ENCODE data around the gene TMCO4. TPM values are rescaled to one million over a fixed set of nuclear protein-coding genes. Genes with fewer than 3 reads are reported as not detected.
"Not testable (repeated sequence)": the region's sequence is repeated elsewhere in the genome, so short reads cannot be mapped to it uniquely, and the experiment has no call there.

The TMCO4 gene
- polyA plus RNA-seq (ENCODE audit: insufficient read length in 12 of 12), result 1 to 10 TPM in 11 of 12 donors, not detected in 1; 1.3 to 7.5 (median 1.9) TPM
- long read RNA-seq, donor 1, result 0 reads
- long read RNA-seq, donor 2, result 0 reads
- long read RNA-seq, donor 3, result 0 reads
- long read RNA-seq, donor 4, result 0 reads
- long read RNA-seq, donor 5, result 0 reads
- long read RNA-seq, donor 6, result 0 reads
- long read RNA-seq, donor 7, result 0 reads
- long read RNA-seq, donor 8, result 0 reads
- long read RNA-seq, donor 9, result 0 reads
- long read RNA-seq, donor 10, result 0 reads
- long read RNA-seq, donor 11, result 0 reads

DNA sequence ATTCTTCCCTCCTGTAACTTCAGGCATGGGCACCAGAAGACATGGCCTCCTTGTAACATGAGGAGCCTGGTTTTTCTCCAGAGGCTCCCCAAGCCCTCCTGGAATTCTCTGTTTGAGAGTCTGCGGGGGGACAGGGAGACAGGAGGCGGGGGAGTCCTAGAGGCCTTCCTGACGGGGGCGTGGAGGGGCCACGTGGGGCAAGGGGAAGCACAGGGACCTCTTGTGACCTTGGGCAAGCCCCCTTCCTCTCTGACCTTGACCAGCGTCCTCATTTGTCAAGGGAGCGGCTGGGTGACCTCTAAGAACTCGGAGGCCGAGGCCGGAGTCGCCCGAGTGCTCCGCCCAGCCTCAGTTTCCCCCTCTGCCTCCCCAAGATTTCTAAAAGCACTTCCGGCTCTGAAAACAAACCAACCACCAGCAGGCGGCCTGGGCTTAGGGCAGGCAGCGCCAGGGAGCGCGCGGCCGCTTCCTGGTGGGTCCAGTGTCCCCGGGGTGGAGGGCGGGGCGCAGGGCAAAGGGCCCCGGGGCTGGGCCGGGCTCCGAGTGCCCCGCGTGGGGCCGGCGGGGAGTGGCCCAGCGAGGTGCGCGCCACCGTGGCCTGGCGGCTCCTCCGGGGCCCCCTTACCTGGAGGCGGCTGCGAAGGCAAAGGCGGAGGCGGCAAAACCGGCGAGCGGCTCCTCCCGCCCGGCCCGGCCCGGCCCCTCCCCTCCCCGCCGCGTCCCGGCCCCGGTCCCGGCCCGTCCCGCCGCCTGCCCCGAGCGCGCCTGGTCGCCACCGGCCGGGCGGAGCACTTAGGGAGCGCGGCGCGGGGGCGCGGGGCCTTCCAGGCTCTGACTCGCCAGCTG, at the start of gene TMCO4:
TMCO4 (minus strand) TSS at position 687 of the 846 bp plus-strand sequence. CDS start 19,158 bp downstream, outside the sequence.
- peak; percentile 23 for DNase-seq

DNA sequence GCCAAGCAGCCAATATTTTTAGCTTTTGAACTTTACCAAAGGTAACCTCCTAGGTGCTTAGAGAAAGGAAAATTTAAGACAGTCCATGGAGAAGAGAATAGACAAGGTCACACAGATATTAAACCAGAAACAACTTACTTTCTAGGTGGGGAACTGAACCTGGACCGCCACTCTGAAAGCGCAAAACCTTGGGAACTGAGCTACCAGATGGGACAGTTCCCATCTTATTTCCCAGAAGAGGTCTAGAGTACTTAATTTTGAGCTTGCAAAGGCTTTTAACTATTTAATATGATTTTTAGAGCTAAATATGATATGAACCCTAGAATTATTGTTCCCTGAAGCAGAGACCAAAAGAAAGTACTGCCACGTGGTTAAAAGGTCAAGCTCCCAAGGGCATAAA, 49.6 kb upstream of the TMCO4 start:
- not testable (repeated sequence) for DNase-seq

- DNase-seq, result not testable (repeated sequence)
Observed at GRCh38 chr1:19847334-19847733, 47.6 kb upstream of the TMCO4 start.

DNA sequence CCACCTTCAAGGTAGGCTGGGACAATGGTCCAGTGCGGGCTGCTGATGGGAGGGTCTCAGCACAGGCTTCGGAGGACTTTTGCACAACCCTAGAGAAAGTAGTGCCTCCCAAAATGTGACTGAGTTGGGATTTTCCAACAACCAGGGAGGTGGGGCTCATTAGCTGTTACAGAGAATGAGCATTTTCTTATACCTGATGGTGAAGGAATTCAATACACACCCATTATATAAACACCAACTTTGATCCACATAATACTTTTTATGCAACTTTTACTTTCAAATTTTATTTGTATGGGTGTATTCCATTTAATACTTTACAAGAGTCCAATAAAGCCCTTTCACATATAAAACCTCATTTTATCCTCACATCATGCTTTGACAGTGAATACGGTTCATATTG, 46.6 kb upstream of the TMCO4 start:
- DNase-seq, result no peak

DNA sequence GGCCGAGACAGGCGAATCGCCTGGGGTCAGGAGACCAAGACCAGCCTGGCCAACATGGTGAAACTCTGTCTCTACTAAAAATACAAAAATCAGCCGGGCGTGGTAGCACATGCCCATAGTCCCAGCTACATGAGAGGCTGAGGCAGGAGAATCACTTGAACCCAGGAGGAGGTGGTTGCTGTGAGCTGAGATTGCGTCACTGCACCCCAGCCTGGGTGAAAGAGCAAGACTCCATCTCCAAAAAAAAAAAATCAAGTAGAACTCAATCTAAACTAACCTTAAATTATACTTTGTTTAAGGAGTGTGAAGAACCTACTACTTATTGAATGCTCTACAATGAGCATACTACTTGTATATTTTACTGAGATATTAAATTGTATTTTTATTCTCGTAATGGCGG, 45.8 kb upstream of the TMCO4 start:
- DNase-seq, result no peak

GRCh38 chr1:19844731-19845495, 45.2 kb upstream of the TMCO4 start:
- DNase-seq, result peak; percentile 2

DNA sequence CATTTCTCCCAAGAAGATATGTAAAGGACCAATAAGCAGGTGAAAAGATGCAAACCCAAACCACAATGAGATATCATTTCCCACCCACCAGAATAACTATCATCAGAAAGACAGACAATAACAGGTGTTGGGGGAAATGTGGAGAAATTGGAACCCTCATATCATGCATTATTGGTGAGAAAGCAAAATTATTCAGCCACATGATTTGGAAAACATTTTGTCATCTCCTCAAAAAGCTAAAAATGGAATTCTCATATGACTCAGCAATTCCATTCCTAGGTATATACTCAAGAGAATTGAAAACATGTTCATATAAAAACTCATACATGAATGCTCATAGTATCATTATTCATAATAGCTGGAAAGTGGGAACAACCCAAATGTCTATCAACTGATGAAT, 40.5 kb upstream of the TMCO4 start:
- DNase-seq, result no peak

- no peak for DNase-seq
Observed at GRCh38 chr1:19837866-19838265, 38.1 kb upstream of the TMCO4 start.

DNA sequence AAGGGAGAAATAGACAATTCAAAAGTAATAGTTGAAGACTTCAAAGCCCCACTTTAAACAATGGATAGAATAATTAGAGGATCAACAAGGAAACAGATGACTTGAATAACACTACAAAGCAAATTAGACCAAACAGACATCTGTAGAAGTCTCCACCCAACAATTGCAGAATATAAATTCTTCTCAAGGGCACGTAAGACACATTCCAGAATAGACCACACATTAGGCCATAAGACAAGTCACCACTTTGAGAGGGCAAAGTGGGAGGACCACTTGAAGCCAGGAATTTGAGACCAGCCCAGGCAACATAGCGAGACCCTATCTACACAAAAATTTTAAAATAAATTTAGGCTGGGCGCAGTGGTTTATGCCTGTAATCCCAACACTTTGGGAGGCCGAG, 35.9 kb upstream of the TMCO4 start:
- DNase-seq, result no peak

- no peak for DNase-seq
Observed at GRCh38 chr1:19831441-19831840, 31.7 kb upstream of the TMCO4 start.

- DNase-seq, result no peak
Observed at GRCh38 chr1:19828546-19828945, 28.8 kb upstream of the TMCO4 start.

DNA sequence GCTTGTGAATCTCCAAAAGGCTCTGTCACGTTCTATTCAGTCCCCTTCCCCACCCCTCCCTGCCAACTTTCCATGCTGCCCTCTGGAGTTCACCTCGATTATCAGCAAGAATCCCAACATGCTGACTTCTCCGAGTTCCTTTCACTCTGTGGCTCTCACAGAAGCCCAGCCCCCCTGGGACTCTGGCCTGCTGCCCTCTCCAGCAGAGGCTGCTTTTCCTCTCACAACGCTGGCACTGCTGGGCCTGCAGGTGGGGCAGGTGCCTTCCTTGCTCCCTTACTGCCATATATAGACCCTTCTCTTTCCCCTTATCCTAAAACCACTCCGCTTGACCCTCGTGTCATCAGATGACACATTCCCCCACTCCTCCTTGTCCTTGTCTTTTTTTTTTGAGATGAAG, 25.6 kb upstream of the TMCO4 start:
- DNase-seq, result no peak

- DNase-seq, result no peak
Observed at GRCh38 chr1:19824541-19824940, 24.8 kb upstream of the TMCO4 start.

- no peak for DNase-seq
Observed at GRCh38 chr1:19824036-19824435, 24.3 kb upstream of the TMCO4 start.

DNA sequence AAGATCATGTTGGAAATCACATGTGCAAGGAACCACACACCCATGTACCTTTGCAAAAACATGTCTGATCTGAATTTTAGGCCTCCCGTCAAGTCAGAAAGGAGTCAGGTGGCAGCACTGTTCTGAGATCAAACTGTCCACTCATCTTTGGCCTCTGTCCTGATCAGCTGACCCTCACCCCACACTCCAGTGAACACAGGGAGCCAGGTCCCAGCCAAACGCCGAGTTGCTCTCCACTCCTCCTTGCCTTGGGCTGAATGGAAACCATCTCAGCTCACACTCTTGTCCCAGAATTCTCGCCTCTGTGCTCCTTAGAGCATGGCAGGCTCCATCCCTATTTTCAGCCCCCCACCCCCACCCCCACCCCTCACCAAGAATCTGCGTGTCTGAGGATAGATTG, 20.0 kb upstream of the TMCO4 start:
- DNase-seq, result no peak

DNA sequence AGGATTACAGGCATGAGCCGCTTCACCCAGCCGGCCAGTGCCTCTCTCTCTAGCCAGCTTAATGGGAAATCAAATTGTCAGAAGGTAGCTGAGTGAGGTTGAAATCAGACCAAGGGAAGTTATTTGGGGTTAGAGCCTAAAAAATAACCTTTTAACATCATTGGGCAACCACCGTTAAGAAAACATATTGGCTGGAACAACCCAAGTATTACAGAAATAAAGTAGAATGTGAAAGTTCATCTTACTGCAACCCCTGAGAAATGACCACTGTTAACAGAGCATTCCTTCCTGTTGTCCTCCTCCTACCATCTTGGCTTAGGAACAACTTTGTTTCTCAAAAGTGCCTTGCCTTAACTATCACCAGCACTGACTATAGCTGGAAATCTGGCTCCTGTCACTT, 18.6 kb upstream of the TMCO4 start:
- no peak for DNase-seq

- DNase-seq, result no peak
Observed at GRCh38 chr1:19817160-19817559, 17.4 kb upstream of the TMCO4 start.

- not testable (repeated sequence) for DNase-seq
Observed at GRCh38 chr1:19816737-19817086, 17.0 kb upstream of the TMCO4 start.

DNA sequence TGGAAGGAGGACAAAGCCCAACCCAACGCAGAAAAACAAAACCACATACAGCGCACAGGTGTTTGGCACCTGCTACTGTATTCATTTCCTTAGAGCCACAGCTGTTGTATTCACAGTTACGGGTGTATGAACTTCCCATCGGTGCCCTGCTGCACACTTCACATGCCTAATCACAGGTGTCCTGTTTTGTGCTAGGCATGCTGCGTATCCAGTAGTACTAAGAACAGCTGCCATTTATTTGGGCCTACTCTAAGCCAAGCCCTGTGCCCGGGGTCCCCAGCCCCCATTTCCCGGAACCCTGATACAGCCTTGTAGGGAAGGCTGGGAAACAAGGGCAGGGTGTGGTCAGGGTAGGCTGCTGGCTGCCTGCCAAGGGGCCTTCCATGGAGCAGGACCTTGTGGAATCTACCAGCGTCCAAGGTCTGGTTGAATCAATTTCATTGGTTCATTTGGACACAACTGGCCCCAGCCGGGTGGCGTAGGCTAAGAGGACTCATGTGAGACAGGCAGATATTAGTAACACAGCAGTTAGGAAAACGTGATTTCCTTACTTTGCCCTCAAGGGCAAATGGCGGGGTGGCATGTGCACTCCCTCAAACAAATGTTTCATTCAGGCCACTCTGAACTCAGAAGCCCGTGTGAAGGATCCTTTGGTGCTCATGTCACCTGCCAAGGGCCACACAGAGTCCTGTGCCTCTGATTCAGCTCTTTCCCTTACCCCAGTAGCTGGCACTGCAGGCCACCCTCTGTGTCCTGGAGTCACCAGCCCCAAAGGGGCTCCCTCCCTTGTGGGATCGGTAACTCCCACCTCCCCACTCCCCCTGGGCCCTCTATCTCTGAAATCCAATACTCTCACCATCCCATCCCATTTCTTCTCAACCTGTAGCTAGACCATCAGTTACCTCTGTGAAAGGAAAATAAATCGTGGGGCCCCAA, 16.4 kb upstream of the TMCO4 start:
- no peak for DNase-seq

DNA sequence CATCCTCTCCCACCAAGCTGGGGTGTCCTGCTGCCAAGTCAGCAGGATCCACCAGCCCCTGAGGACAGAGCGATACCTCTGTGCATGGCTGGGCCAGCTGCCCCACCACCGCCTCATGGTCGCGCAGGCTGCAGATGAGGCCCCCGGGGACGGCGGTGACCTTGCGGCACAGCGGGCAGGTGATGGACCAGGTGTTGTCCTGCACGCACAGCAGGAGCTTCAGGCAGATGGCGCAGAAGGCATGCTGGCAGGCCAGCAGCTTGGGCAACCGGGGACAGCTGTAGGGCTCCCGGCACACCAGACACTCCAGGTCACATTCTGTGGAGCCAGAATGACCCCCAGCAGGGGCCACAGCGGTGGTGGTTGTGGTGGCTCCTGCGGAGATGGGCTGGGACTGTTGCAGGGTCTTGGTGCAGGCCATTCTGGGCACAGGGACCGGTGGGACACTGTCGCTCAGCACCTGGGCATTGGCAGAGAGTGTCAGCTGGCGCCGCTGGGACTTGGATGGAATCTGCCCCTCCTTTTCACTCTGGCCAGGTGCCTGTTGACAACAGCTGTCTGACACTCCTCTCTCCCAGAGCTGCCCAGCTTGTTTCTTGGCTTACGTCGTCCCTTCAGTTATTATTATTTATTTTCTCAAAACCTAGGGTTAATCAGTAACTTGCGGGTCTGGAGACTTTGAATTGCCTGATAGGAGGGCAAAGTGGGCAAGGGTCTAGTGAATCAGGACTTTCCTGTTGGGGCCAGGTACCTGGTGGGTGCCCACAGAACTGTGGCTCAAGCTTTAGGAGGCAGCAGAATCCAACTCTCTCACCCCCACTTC, 15.2 kb upstream of the TMCO4 start, which contains the start of gene RNF186:
RNF186 (minus strand) TSS at position 603 of the 823 bp plus-strand sequence; CDS start at position 421, 182 bp downstream.
- DNase-seq, result no peak

Data from muscle of arm (tissue), 14 donors.